Hepatic stellate cell (primary cell): Measurements from ENCODE around the gene CPEB1.

ENCODE experiments used
- DNase-seq: peaks from one replicate; pipeline ENCODE4 v3.0.0; 2011; ENCODE audit warnings: low spot score

CPEB1 gene

DNA sequence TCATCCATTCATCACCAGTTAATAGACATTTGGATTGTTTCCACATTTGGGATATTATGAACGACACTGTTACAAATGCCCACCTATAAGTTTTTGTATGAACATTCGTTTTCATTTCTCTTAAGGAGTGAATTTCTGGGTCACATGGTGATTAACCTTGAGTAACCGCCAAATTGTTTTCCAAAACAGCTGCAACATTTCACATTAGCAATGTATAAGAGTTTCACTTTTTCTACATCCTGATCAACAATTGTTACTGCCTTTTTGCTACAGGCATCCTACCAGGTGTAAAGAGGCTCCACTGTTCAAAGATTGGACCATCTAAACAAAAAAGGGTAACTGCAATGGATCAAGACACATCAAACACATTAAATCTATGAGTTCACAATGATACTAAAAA, 52.0 kb downstream of the CPEB1 start:
- no peak for DNase-seq

DNA sequence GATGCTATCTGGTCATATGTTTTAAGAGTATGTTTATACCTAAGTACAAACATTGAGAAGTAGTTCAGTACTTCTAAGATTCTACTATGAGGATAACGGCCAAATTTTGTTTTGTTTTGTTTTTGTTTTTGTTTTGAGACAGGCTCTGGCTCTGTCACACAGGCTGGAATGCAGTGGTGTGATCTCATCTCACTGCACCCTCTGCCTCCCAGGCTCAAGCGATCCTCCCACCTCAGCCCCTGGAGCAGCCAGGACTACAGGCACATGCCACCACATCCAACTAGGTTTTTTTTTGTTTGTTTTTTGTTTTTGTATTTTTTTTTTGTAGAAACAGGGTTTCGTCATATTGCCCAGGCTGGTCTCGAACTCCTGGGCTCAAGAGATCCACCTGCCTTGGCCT, 59.4 kb downstream of the CPEB1 start:
- no peak for DNase-seq

DNA sequence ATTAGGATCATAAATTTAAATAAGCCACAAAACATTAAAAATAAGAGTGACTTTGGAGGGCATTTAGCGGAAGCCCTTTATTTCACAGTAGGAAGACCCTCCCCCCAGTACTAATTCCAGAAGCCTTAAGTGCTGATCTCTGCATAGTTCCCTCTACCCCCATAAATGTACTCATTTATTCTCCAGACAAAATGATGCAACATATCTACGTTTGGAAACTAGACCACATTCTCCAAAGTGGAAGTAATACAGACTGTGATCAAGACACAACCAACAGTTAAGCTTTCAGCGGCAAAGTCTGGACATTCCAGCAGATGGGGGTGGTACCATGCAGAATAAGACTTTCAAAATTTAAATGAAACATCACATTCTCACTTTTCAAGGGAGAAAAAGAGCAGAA, 62.1 kb downstream of the CPEB1 start:
- DNase-seq, result no peak

DNA sequence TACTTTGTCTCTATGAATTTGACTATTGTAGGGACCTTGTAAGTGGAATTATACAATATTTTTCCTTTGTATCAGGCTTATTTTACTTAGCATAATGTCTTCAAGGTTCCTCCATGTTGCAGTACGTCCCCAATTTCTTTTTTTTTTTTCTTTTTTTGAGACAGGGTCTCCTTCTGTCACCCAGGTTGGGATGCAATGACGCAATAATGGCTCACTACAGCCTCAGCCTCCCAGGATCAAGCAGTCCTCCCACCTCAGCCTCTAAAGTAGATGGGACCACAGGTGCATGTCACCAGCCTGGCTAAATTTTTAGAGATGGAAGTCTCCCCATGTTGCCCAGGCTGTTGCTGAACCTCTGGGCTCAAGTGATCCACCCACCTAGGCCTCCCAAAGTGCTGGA, 66.5 kb downstream of the CPEB1 start:
- DNase-seq, result no peak

DNA sequence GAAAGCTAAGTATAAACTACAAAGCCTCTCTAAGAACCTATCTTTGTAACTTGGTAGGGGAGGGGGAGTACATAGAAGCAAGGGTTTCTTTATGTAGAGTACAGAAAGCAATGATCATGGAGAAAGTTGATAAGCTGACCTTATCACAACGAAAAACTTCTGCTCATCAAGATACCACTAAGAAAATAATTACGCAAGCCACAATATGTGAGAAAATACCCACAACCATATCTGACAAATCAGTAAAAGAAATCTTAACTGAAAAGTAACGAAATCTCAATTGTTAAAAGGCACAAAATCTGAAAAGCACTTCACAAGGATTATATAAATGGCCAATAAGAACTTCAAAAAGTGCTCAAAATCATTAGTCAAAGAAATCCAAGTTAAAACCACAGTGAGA, 71.8 kb downstream of the CPEB1 start:
- DNase-seq, result no peak

DNA sequence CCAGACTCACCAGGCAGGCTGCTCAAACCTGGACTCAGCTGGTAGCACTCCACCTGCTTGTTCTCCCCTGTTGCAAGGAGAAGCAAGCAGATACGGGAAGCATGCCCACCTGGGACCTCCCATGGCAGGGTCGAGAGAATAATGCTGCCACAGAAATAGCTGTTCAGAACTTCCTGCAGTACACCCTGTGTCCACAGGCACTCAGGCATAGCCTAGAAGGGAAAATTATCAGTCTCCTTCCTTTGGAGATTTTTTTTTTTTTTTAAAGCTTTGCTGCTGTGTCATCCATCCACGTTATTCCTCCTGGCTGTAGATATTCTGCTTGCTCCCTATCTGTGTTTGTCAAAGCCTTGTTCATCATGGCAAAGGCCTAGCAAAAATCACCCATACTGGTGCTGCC, 74.2 kb downstream of the CPEB1 start:
- DNase-seq, result no peak

DNA sequence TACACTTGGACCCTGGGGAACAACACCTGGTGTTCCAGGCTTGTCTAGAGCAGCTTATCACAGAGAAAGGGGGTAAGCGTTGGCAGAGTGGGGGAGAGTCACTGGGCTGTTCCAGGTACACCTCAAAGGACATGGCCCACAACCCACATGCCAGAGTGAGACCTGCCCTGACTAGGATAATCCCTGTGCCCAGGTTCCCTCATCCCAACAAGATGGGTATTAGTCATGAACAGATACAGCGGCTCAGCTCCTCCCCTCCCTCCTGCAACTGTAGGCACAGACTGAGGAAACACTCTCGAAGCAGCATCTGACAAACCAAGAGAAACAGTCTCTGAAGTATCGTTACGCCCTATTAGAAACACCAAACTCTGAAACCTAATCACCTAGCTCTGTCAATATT, 74.9 kb downstream of the CPEB1 start:
- no peak for DNase-seq

DNA sequence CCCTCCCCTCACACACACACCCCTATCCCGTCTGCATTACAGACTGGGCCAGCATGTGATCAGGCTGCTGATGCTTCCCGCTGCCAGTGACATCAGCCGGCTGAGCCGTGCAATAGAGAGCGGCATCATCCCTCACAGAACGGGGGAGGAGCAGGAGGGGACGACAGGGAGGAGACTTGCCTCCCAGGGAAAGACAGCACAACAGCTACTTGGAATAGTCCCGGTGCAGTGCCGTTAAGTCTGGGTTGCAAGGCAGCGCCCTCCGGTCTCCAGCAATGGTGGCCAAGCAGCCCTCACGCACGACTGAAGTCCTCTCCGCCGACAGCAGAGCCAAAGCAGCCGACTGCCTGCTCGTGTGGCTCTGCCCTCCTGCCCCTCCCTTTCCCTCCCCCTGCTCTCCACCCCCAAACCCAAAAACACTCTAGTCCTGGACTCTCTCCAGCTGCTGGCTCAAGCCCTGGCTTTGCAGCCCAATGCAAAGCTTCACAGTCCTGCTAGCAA, 75.4 kb downstream of the CPEB1 start:
- peak; percentile 76 for DNase-seq

DNA sequence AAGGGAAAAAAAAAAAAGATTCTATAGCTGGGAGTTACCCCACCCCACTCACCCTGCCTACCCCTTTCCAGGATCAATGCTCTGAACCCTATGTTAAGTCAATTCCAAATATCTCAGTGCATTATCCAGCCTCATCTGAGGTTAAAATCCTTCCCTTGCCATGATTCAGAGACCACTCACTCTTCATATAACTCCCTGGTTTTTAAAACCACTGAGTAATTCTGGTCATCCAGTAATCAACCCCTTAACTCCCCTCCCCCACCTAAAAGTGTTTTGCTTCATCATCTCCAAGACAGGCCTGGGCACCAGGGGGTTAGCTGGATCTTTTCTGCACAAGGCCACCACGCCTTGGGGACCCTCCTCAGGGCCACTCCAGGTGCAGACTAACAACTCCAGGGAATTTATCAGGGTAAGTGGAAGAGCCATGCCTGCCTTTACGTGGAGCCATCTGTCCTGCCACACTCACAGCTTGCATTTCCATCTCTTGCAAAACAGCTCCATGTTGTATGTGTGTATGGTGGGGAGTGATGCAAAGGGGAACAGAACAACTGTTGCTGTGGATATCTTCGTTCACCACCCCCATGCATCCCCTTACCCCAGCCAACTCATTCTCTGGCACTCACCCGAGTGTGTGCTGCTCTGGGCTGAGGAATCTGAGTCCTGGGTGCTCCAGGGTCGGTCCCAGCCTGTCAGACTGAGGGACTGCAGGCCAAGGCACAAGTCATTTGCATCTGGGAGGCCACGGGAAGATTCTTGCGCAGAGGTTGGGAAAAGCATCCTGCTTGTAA, 76.2 kb downstream of the CPEB1 start:
- DNase-seq, result no peak

DNA sequence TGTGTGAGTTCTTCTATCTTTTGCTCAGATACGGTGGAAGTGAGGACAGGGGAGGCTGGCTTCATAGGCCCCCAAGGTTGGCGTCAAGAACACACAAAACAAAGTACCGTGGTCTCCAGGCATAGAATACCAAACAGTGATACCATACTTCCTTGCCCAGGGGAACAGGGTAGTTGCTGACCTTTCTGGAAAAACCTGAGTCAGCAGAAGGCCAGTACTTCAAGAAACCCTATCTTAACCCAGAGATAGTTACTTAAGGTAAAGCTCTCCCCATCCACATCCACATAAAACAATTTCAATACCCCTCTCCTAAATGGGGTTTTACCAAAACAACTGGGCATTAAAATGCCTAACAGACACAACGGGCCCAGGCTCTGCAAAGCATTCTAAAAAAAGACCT, 77.3 kb downstream of the CPEB1 start:
- no peak for DNase-seq

DNA sequence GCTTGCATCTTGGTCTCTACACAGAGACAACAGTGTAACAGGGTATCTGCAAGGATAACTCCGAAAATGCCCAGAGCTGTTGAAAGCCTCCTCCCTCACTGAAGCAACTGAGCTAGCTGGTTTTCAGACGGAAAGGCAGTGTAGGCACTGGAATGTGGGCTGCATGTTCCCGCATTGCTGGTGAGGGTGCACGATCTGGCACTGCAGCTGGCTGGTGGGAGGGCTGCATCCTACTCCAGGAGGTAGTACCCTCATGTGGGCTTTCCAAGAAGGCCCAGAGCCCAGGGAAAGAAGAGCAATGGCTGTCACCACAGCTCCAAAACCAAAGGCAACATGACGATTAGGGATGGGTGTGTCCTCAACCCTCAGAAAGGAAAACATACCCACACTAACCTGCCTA, 78.2 kb downstream of the CPEB1 start:
- no peak for DNase-seq

DNA sequence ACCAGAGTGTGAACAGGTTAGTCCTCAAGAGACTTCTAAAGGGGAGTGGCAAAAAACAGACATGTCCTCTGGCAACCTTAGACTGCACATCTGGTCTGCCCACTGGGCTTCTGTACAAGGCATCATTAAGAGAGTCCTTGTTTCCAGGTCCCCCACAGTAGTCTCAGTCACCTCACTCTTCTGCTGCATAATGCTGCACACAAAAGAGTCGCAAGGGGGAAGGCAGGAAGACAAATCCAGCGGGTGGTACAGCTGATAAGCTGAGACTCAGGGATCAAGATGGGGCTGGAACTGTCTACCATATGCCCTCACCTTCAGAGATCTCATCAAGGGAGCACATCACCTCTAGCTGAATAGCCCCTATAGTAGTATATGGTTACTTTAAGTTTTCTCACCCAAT, 79.5 kb downstream of the CPEB1 start:
- DNase-seq, result no peak

DNA sequence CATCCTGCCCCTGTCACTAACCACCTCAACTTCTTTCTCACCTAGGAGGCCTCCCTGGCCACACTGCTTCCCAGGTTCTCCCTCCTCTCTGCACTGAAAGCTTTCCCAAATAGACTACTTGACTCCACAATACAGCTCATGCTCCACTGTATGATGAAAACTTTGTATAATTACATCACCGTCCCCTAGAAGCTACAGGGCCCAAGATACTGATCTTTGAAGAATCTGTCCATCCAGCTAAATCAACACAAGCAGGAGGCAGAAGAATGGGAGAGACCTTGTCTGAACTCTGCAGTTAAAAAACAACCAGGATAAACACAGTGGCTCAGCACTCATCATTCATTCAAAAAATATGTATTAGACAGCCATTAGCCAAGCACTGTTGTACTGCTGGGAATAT, 80.5 kb downstream of the CPEB1 start:
- DNase-seq, result peak; percentile 61

DNA sequence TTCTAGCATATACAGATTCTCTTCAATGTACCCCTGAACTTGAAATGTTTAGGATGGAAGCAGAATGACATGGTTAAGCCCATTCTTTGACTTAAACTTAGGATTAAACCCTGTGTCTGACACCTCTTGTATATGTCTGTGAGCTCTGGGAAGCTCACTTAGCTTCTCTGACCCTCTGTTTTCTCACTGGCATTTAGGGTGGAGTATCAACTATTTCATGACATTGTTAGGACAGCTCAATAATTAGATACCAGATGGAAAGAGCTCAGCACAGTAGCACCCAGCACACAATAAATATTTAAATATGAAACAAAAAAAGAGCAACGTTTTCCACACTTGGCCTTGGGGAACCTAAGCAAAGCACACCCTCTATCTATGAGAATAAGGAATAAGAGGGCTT, 88.7 kb downstream of the CPEB1 start:
- DNase-seq, result no peak

DNA sequence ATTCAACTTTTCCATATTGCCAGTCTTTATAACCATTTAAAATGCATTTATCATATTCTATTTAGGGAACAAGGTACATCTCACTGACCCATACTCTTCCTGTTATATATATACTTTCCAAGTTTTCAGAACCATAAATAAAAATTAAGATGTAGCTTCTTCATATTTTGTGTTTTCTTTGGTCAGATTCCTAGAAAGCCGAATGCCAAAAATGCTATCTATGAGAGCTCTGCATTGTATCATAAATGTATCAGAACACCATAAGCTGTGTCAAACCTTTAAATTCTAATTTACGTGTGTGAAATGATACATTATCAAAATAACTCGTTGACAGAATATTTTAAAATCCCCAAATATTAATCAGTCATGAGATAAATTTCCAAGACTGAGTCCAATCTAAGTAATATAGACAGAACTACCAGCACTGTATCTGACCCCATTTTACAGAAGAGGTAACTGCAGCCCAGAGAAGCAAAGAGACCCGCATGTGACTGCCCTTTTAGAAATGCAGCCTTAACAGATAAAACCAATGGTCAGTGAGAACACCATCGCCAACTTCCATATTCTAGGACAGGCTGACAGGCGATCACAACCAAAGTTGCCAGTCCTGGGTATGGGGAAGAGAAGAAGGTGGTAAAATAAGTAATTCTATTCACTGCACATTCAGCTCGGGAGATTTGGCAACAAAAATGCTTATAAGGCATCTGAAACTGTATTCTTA, 90.7 kb downstream of the CPEB1 start:
- no peak for DNase-seq

DNA sequence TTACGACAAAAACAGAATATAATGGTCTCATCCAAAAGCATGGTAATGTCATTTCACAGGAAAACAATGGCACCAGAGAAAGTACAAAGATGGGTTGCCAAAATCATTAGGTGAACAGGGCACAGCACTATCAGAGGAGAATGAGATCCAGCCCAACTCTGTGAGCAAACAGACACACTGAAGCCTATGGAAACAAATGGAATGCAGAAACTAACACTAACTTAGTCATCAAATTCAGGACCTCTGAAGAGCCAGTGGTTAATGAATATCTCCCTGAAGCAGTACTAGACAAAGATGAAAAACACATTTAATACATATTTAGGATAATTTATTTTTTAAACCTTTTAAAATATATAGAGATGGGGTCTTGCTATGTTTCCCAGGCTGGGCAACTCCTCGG, 92.3 kb downstream of the CPEB1 start:
- DNase-seq, result no peak

DNA sequence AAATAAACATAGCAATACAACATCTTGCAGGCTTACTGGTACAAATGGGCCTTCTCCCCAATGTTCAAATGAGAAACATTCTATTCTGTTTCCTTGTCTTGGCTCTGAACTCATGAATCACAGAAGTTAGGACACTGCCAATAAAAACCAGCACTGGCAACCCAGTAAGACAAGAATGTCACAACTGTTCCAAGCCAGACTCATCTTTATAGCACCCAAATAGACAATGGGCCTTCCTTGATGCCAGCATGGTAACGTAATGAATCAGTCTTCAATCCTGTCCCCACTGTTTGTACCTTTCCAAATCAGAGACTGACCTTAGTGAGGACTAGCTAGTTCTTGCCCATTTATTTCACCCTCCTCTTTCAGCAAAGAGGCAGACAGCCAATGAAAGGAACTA, 92.8 kb downstream of the CPEB1 start:
- no peak for DNase-seq

DNA sequence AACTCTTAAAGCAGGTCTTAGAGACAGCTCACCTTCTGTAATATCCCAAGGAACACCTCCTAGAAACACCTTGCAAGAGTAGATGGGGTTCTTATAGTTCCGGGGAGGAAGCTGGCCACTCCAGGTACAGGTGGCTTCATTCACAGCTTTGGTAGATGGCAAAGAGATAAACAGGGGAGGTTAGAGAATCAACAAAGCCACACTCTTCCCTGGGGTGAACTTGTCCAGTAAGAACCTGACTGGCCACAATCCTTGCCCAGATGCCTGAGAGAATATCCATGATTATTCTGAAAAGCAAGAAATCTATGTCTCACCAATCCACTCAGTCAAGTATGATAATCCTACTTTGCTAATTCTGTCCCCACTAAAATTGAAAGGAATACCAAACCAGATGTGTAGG, 93.3 kb downstream of the CPEB1 start:
- no peak for DNase-seq

DNA sequence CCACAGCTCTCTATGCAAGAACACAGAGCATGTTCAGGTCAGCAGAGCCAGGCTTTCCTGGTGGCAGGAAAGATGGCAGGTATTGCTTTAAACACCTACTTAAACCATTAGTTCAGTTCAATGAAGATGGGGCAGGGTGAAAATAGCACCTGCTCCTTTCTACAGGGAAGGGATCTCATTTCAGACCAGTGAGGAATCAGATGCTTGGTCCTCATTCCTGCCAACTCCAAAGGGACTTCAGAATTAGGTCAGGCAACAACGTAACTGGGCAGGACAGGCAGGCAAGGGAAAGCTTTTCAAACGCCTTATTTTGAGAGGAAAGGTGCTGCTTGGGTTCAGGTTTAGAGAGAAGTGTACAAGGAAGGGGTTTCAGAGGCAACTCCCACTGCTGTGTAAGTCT, 94.3 kb downstream of the CPEB1 start:
- no peak for DNase-seq

DNA sequence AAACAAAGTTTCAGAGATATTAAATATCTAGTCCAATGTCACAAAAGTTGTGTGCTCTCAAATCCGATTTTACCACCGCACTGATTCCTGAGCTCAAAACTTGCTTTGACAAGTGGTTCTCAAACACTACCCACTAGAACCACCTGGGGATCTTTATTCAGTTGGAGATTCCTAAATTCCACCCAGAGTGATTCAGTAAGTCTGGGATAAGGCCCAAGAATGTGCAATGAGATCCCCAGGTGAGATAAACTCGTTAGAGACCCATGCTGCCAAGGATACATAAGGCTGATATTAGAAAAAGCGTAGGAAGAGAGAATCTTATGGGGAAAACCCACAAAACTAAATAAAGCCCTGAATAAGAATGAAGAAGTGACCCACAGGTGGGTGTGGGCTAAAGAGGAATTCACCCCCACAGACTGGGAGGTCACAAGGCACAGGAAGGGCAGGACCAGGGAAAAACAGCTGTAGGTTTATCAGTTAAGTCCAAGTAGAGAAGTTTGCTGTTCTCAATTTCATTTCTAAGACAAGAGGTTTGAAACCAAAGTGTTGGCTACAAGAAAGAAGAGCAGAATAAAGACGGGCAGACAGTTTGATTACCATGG, 95.4 kb downstream of the CPEB1 start:
- DNase-seq, result no peak

DNA sequence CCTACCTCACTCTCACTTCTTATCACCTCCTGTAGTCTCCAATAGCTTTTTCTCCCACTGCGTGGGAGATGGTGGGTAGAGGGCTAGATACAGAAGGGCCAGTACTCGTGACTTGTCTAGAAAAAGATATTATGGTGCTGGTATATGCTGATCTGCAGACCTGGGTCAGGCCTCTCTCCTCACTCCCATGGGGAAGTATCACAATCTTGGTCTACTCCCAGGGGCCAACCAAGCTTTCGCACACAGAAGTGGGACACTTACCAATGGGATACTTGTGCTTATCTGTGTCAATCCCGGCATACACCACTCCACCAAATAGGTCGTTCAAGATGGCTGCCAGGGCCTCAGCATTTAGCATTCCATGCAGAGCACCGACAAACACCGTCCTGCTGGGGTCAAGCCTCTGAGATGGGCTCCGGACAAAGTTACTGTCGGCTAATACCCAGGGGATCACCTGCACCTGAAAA, 97.9 kb downstream of the CPEB1 start:
- DNase-seq, result no peak

DNA sequence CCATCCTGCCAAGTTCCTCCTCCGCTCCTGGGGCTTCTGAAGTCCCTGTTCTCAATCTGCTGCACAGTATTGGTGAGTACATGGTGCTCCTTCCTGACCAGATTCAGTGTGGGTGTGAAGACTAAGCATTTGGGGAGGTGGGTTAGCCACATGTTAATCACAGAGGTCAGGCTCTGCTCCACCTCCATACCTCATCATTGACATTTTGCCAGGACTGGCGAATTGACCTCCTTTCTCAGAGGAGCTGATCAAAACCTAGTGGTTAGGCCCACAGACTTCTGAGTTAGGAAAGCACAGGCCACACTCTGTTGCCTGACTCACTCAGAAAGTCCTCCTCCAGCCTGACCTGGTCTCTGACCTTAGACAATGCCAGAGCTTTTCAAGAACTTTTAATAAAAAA, 98.5 kb downstream of the CPEB1 start:
- DNase-seq, result no peak

DNA sequence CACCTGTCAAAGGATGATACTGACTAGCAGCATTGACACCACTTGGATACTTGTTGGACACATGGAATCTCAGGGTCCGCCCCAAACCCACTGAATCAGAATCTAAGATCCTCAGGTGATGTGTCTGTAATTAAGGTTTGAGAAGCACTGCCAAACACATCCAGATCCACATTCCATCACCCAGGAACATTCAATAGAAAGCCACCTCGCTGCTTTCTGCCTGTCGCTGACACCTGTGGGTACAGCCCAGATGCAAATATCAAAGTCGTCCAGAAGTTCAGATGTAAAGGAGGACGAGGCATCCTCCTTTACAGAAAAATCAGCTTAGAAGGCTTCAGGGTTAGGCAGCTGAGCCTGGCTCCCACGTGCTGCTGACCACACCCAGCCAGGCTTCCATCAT, 101.7 kb downstream of the CPEB1 start:
- DNase-seq, result no peak
